K562 (cell line): ENCODE results near the gene TMCC1. TPM values are rescaled to one million over a fixed set of nuclear protein-coding genes. Genes with fewer than 3 reads are reported as not detected.

ENCODE experiments used
- ARID1B ChIP-seq: fragments of 450-650 bp; IDR thresholded peaks from 2 replicates; pipeline ENCODE4 v1.6.1; 2016; ENCODE audit warnings: antibody characterized with exemption, mild to moderate bottlenecking, inconsistent platforms
- CBX5 ChIP-seq: IDR thresholded peaks from 2 replicates; pipeline ENCODE4 v1.6.1; 2014; ENCODE audit warnings: low read depth, borderline replicate concordance
- CBX8 ChIP-seq: fragments of 200-600 bp; sonication (generic); IDR thresholded peaks from 2 replicates; pipeline ENCODE4 v1.6.1; 2012; ENCODE audit warnings: borderline replicate concordance, mixed run types, low read depth, mild to moderate bottlenecking, moderate library complexity, mixed read lengths, low read length, control low read depth, inconsistent platforms; ENCODE audit not compliant: poor library complexity, severe bottlenecking; ENCODE audit errors: extremely low read depth
- CEBPB ChIP-seq: fragments of 450-650 bp; IDR thresholded peaks from 2 replicates; pipeline ENCODE4 v1.6.1; 2016; ENCODE audit warnings: missing genetic modification characterization, missing compliant biosample characterization
- CREBBP ChIP-seq: IDR thresholded peaks from one replicate; pipeline ENCODE4 v1.6.1; 2012; ENCODE audit warnings: low read depth, mild to moderate bottlenecking, control low read depth, inconsistent platforms, low read length
- EP300 ChIP-seq: IDR thresholded peaks from 2 replicates; pipeline ENCODE4 v1.6.1; 2012; ENCODE audit warnings: low read length, improper control_type of control experiment
- GATAD2A ChIP-seq: fragments of 450-650 bp; IDR thresholded peaks from 2 replicates; pipeline ENCODE4 v1.6.1; 2017
- HES1 ChIP-seq: fragments of 450-650 bp; IDR thresholded peaks from 2 replicates; pipeline ENCODE4 v1.6.1; 2016; ENCODE audit warnings: low read depth, mild to moderate bottlenecking, moderate library complexity
- JUNB ChIP-seq: fragments of 450-650 bp; formaldehyde crosslinking; conservative IDR thresholded peaks from 2 replicates; pipeline ENCODE4 v1.4.0; 2020; ENCODE audit warnings: mild to moderate bottlenecking
- KDM4B ChIP-seq, 2 experiments: fragments of 450-650 bp in 1 of 2; sonication (generic) in 1 of 2; IDR thresholded peaks; 2 replicates each; pipeline ENCODE4 v1.6.1; 2016 to 2017; ENCODE audit warnings: borderline replicate concordance in 2 of 2, antibody characterized with exemption in 1 of 2, low read depth in 1 of 2, mild to moderate bottlenecking in 1 of 2
- KHSRP ChIP-seq: fragments of 450-650 bp; IDR thresholded peaks from 2 replicates; pipeline ENCODE4 v1.6.1; 2017
- MCM2 ChIP-seq: fragments of 450-650 bp; IDR thresholded peaks from 2 replicates; pipeline ENCODE4 v1.6.1; 2017; ENCODE audit warnings: low read depth, mild to moderate bottlenecking
- NFIC ChIP-seq: fragments of 450-650 bp; IDR thresholded peaks from 2 replicates; pipeline ENCODE4 v1.6.1; 2017; ENCODE audit warnings: mild to moderate bottlenecking, inconsistent platforms
- SNAPC5 ChIP-seq: fragments of 250-450 bp; sonication (Bioruptor Pico); IDR thresholded peaks from 2 replicates; pipeline ENCODE4 v1.8.0; 2021; ENCODE audit warnings: moderate library complexity, mild to moderate bottlenecking, inconsistent platforms
- SOX6 ChIP-seq: fragments of 450-650 bp; IDR thresholded peaks from 2 replicates; pipeline ENCODE4 v1.6.1; 2014; ENCODE audit warnings: mild to moderate bottlenecking
- XRCC3 ChIP-seq: fragments of 450-650 bp; IDR thresholded peaks from 2 replicates; pipeline ENCODE4 v1.6.1; 2017; ENCODE audit warnings: mild to moderate bottlenecking, moderate library complexity
- ZFP1 ChIP-seq: fragments of 450-650 bp; formaldehyde crosslinking; IDR thresholded peaks from 2 replicates; pipeline ENCODE4 v1.4.0; 2020; ENCODE audit warnings: mild to moderate bottlenecking, mixed read lengths
- ZNF124 ChIP-seq: sonication (generic); formaldehyde crosslinking; IDR thresholded peaks from 2 replicates; pipeline ENCODE4 v1.8.1; 2022; ENCODE audit warnings: missing genetic modification reagents
- ZNF24 ChIP-seq: fragments of 450-650 bp; IDR thresholded peaks from 2 replicates; pipeline ENCODE4 v1.6.1; 2016
- polyA plus RNA-seq, 8 experiments: library from polyadenylated mRNA; depleted of rRNA in 4 of 8; stranded (reverse) in 5 of 8; unstranded in 3 of 8; fragments of >200 nt; fragmentation: Nextera tagmentation in 2 of 8; fragmentation: Illumina TruSeq in 1 of 8; extraction: Ambion mirVana in 2 of 8; extraction: Trizol in 1 of 8; gene quantifications; 2 replicates each; pipeline versions ENCODE4 v1.2.1 to v1.2.3, GENCODE V29; 2011 to 2014; ENCODE audit warnings: inconsistent platforms in 1 of 8, missing spikeins in 1 of 8
- total RNA-seq, 7 experiments: library from RNA; depleted of rRNA in 6 of 7; stranded (reverse); fragments of >200 nt in 6 of 7; fragmentation: Illumina TruSeq in 2 of 7; extraction: Trizol in 2 of 7; gene quantifications; 2 replicates each; pipeline versions ENCODE4 v1.2.1 to v1.2.3, GENCODE V29; 2011 to 2021; ENCODE audit warnings: low replicate concordance in 1 of 7
- TF ChIP-seq, protein P1 (sequence below): fragments of 250-450 bp; sonication (Bioruptor Pico); IDR thresholded peaks from 2 replicates; pipeline ENCODE4 v1.5.0; 2022; ENCODE audit warnings: mild to moderate bottlenecking
- TF ChIP-seq, protein P2 (sequence below): fragments of 250-450 bp; sonication (Bioruptor Pico); IDR thresholded peaks from 2 replicates; pipeline ENCODE4 v1.4.0; 2020
- TF ChIP-seq, protein P3 (sequence below): fragments of 450-650 bp; formaldehyde crosslinking; IDR thresholded peaks from 2 replicates; pipeline ENCODE4 v1.4.0; 2022; ENCODE audit warnings: mild to moderate bottlenecking, moderate library complexity

The TMCC1 gene
- total and polyA plus RNA-seq, 9 of the 15 experiments (the other 6 are each of a cell fraction or from before 2014, with no cell fraction given), result 0.89 to 8.7 (median 4.0) TPM

GRCh38 chr3:129703913-129704312 is 189.6 kb downstream of the TMCC1 start (continued):
- TF ChIP-seq JUNB (CRISPR knock-in tag) (no peak), KHSRP (no peak), CBX5 (no peak), SNAPC5 (CRISPR knock-in tag) (no peak), CREBBP (no peak), SOX6 (peak; percentile 93), XRCC3 (no peak), HES1 (no peak), MCM2 (no peak), EP300 (peak; percentile 31; the same call in 1 of the 2 replicates), KDM4B (IDR thresholded peaks at IDR 0.05; ENCODE audit: borderline replicate concordance in 2 of 2, low read depth in 1 of 2) (no peak), ZFP1 (CRISPR knock-in tag) (no peak), CEBPB (peak; percentile 78), GATAD2A (no peak), CBX8 (no peak), NFIC (no peak), ARID1B (no peak), ZNF24 (peak; percentile 29; the same call in 1 of the 2 replicates), ZNF124 (CRISPR knock-in tag) (no peak)
- TF ChIP-seq, protein P1, sequence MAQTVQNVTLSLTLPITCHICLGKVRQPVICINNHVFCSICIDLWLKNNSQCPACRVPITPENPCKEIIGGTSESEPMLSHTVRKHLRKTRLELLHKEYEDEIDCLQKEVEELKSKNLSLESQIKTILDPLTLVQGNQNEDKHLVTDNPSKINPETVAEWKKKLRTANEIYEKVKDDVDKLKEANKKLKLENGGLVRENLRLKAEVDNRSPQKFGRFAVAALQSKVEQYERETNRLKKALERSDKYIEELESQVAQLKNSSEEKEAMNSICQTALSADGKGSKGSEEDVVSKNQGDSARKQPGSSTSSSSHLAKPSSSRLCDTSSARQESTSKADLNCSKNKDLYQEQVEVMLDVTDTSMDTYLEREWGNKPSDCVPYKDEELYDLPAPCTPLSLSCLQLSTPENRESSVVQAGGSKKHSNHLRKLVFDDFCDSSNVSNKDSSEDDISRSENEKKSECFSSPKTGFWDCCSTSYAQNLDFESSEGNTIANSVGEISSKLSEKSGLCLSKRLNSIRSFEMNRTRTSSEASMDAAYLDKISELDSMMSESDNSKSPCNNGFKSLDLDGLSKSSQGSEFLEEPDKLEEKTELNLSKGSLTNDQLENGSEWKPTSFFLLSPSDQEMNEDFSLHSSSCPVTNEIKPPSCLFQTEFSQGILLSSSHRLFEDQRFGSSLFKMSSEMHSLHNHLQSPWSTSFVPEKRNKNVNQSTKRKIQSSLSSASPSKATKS (CRISPR knock-in tag), result no peak
- TF ChIP-seq, protein P2, sequence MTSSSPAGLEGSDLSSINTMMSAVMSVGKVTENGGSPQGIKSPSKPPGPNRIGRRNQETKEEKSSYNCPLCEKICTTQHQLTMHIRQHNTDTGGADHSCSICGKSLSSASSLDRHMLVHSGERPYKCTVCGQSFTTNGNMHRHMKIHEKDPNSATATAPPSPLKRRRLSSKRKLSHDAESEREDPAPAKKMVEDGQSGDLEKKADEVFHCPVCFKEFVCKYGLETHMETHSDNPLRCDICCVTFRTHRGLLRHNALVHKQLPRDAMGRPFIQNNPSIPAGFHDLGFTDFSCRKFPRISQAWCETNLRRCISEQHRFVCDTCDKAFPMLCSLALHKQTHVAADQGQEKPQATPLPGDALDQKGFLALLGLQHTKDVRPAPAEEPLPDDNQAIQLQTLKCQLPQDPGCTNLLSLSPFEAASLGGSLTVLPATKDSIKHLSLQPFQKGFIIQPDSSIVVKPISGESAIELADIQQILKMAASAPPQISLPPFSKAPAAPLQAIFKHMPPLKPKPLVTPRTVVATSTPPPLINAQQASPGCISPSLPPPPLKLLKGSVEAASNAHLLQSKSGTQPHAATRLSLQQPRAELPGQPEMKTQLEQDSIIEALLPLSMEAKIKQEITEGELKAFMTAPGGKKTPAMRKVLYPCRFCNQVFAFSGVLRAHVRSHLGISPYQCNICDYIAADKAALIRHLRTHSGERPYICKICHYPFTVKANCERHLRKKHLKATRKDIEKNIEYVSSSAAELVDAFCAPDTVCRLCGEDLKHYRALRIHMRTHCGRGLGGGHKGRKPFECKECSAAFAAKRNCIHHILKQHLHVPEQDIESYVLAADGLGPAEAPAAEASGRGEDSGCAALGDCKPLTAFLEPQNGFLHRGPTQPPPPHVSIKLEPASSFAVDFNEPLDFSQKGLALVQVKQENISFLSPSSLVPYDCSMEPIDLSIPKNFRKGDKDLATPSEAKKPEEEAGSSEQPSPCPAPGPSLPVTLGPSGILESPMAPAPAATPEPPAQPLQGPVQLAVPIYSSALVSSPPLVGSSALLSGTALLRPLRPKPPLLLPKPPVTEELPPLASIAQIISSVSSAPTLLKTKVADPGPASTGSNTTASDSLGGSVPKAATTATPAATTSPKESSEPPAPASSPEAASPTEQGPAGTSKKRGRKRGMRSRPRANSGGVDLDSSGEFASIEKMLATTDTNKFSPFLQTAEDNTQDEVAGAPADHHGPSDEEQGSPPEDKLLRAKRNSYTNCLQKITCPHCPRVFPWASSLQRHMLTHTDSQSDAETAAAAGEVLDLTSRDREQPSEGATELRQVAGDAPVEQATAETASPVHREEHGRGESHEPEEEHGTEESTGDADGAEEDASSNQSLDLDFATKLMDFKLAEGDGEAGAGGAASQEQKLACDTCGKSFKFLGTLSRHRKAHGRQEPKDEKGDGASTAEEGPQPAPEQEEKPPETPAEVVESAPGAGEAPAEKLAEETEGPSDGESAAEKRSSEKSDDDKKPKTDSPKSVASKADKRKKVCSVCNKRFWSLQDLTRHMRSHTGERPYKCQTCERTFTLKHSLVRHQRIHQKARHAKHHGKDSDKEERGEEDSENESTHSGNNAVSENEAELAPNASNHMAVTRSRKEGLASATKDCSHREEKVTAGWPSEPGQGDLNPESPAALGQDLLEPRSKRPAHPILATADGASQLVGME (CRISPR knock-in tag), result no peak
- TF ChIP-seq, protein P3, sequence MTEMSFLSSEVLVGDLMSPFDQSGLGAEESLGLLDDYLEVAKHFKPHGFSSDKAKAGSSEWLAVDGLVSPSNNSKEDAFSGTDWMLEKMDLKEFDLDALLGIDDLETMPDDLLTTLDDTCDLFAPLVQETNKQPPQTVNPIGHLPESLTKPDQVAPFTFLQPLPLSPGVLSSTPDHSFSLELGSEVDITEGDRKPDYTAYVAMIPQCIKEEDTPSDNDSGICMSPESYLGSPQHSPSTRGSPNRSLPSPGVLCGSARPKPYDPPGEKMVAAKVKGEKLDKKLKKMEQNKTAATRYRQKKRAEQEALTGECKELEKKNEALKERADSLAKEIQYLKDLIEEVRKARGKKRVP (CRISPR knock-in tag), result peak; percentile 72
